Measurements from ENCODE around the gene APOL3.

DNA sequence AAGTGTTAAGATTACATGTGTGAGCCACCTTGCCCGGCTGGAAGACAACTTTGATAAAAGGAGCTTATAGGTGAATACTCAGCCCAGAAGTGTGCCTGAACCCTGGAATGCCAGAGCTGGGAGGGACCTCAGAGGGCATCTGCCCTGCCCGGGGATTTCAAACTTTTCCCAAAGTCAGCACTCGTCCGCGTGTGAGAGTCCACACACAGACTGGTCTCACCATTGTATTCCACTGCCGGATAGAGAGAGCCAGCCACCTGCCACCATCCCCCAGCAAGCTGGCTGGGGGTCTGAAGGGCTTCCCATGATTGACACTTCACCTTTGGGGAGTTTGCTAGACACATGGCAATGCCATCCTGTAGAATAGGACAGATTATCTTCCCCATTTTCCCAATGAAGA, 49.2 kb downstream of the APOL3 start:
- TF ChIP-seq, protein P1, sequence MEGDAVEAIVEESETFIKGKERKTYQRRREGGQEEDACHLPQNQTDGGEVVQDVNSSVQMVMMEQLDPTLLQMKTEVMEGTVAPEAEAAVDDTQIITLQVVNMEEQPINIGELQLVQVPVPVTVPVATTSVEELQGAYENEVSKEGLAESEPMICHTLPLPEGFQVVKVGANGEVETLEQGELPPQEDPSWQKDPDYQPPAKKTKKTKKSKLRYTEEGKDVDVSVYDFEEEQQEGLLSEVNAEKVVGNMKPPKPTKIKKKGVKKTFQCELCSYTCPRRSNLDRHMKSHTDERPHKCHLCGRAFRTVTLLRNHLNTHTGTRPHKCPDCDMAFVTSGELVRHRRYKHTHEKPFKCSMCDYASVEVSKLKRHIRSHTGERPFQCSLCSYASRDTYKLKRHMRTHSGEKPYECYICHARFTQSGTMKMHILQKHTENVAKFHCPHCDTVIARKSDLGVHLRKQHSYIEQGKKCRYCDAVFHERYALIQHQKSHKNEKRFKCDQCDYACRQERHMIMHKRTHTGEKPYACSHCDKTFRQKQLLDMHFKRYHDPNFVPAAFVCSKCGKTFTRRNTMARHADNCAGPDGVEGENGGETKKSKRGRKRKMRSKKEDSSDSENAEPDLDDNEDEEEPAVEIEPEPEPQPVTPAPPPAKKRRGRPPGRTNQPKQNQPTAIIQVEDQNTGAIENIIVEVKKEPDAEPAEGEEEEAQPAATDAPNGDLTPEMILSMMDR (conservative IDR thresholded peaks at IDR 0.05; ENCODE audit: low read depth, low read length): no peak
- TF ChIP-seq EZH2 (IDR thresholded peaks at IDR 0.05; ENCODE audit: borderline replicate concordance, low read depth, low read length, poor library complexity, severe bottlenecking): no peak
